GM18519 (cell line): Measurements from ENCODE around the gene CTU1.

Experiments
- ATAC-seq: cut with Tn5 transposase; IDR thresholded peaks from one replicate; pipeline ENCODE4 v1.9.1; 2021; ENCODE audit warnings: mild to moderate bottlenecking, moderate library complexity; ENCODE audit not compliant: unreplicated experiment, low FRiP score

CTU1 gene

DNA sequence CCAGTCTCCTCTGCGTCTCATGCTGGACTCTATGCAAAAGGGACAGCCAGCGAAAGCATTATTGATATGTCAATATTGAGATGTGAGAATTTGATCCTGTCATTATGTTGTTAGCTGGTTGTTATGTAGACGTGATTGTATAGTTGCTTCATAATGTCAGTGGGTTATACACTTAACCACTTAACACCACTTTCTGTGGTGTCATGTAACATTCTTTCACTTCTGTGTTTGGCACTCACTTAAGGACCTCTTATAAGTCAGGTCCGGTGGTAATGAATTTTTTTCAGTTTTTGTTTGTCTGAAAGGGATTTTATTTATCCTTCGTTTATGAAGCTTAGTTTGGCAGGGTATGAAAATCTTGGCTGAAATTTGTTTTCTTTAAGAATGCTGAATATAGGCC lies 26.8 kb upstream of the CTU1 start:
- ATAC-seq = no peak

DNA sequence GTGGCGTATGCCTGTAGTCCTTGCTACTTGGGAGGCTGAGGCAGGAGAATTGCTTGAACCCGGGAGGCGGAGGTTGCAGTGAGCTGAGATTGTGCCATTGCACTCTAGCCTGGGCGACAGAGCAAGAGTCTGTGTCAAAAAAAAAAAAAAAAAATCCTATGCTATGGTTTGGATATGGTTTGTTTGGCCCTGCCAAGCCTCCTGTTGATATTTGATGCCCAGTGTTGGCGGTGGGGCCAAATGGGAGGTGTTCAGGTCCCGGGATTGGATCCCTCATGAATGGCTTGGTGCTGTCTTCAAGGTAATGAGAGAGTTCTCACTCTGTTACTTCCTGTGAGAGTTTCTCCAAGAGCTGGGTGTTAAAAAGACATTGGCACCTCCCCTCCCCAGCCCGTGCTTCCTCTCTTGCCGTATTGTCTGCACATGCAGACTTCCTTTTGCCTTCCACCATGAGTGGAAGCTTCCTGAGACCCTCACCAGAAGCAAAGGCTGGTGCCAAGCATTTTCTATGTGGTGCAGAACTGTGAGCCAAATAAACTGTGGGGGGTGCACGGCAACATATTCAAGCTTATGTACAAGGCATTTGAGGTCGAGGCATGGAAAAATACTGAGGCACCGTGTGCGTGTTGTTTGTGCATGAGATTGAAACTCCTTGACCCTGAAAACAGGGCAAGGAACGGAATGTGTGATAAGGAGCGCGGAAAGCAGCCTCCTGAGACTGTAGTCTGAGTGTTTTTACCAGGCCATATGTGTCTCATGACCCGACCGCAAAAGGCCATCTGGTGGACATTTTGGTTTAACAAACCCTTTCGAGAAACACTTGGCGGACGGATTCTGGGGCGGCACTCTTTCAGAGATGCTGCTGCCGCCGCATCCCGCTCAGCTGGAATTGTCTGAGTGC lies 23.8 kb upstream of the CTU1 start:
- ATAC-seq = no peak

- no peak for ATAC-seq
These were observed 21.5 kb upstream of the CTU1 start for GRCh38 chr19:51129716-51130115.

- ATAC-seq = no peak
These were observed 20.0 kb upstream of the CTU1 start for GRCh38 chr19:51128227-51128626.

DNA sequence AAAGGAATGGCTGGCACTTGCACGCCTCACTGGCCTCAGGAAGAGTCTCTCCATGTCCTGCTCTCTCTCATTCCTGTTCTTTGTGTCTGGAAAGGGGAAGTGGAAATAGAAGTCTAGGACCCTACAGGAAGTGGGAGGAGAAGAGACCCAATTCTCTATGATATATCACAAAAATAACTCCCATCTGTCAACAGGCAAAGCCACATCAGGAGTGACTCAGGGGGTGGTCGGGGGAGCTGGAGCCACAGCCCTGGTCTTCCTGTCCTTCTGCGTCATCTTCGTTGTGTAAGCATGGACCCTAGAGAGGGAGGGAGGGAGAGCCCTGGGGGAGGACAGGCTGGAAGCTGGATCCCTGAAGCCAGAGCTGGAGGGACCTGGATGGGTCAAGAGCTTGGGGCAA lies 19.5 kb upstream of the CTU1 start:
- no peak for ATAC-seq

DNA sequence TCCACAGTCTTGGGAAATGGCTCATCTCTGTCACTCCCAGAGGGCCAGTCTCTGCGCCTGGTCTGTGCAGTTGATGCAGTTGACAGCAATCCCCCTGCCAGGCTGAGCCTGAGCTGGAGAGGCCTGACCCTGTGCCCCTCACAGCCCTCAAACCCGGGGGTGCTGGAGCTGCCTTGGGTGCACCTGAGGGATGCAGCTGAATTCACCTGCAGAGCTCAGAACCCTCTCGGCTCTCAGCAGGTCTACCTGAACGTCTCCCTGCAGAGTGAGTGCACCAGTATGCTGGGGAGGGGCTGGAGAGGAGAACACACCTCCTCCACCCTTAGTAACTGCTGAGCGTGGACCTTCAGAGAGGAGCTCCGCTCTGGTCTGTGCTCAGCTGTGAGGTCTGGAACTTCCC lies 18.8 kb upstream of the CTU1 start:
- no peak for ATAC-seq

GRCh38 chr19:51125421-51126075 lies 17.3 kb upstream of the CTU1 start:
- no peak for ATAC-seq

DNA sequence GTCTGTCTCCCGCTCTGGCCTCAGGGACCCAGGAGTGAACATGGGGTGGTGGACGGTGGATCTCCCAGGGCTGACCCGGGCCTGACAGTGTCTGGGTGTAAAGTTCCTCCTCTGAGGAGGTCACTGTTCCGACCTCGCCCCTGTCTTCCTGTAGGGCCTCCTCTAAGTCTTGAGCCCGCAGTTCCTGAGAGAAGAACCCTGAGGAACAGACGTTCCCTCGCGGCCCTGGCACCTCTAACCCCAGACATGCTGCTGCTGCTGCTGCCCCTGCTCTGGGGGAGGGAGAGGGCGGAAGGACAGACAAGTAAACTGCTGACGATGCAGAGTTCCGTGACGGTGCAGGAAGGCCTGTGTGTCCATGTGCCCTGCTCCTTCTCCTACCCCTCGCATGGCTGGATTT lies 16.5 kb upstream of the CTU1 start, which contains the start of gene SIGLEC9:
TSS of gene SIGLEC9 (plus strand) at position 178 of the 400 bp plus-strand sequence. CDS start at position 247, 69 bp downstream.
- ATAC-seq = no peak

DNA sequence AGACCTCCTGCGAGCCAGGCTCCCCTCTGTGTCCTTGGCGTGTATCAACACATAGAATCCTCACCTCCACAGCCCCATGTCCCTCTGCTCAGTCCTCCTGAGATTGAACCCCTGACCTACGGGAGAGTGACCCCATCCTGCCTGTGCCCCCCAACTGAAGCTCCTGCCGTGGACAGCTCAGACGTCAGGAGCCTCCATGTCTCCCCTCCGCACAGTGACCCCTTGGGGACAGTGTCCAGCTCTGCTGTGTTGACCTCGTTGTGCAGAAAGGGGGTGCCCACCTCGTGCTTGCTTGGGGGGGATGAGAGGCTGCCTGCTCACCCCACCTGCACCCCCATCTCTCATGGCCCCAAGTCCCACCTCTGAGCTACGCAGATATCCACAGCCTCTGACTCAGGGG lies 16.0 kb upstream of the CTU1 start:
- no peak for ATAC-seq

GRCh38 chr19:51123802-51124201 lies 15.6 kb upstream of the CTU1 start:
- ATAC-seq = no peak

- ATAC-seq = no peak
These were observed 15.2 kb upstream of the CTU1 start for GRCh38 chr19:51123381-51123800.

DNA sequence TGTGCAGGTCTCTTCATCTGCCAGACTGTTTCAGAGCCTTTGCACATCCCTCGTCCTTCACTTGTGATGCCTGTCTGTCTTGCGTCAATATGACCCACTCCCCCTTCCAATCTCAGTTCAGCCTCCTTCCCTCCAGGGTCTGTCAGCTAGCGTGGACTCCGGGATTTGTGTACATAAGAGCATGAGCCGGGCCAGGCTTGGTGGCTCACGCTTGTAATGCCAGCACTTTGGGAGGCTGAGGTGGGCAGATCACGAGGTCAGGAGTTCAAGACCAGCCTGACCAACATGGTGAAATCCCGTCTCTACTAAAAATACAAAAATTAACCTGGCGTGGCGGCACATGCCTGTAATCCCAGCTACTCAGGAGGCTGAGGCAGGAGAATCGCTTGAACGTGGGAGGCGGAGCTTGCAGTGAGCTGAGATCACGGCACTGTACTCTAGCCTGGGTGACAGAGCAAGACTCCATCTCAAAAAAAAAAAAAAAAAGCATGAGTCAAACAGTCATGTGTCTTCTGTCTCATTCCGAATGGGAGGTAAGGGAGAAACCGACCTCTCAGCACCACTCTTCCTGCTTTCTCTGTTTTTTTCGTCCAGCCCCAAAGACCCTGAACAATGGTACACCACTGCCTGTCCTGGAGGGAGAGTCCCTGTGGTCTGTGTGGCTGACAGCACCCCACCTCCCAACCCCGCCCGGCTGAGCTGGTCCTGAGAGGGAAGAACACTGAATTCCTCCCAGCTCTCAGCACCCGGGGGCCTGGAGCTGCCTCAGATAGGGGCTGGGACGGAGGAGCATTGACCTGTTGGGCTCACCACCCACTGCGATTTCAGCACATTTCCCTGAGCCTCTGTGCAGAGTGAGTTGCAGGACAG lies 14.1 kb upstream of the CTU1 start:
- no peak for ATAC-seq

DNA sequence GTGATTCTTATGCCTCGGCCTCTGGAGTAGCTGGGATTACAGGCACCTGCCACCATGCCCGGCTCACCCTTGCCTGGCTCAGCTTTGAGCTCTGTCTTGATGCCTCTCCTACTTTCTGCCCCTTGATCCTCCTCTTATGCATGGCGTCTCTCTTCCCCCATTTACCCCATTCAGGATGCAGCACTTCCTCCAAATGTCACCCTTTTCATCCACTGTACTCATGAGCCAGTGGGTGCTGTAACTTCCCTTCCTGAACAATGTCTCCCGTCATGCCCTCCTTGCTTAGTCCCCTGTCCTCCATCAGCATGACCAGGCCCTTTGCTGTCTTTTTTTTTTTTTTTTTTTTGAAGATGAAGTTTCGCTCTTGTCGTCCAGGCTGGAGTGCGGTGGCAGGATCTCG lies 13.0 kb upstream of the CTU1 start:
- ATAC-seq = no peak

- ATAC-seq = no peak
These were observed 12.0 kb upstream of the CTU1 start for GRCh38 chr19:51120160-51120559.

GRCh38 chr19:51119611-51120010 lies 11.4 kb upstream of the CTU1 start:
- ATAC-seq = no peak

DNA sequence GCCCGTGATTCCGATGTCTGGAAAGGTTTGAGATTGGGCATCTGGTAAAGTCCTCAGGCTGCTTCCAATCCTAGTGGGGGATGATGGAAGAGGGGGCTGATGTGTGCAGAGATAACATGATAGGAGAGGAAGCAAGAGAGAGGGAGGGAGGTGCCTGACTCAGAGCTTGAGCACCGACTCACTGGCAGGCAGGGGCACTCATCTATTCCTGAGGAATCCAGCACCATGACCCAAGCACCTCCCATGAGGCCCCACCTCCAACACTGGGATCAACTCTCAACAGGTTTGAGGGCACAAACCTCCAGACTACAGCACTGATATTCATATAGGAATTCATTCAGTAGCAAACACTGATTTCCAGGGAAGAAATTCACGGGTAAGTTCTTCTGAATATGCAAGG lies 10.9 kb upstream of the CTU1 start:
- ATAC-seq = no peak

GRCh38 chr19:51116736-51117286 lies 8.6 kb upstream of the CTU1 start:
- no peak for ATAC-seq

- ATAC-seq = no peak
These were observed 6.0 kb upstream of the CTU1 start for GRCh38 chr19:51114087-51114729.

DNA sequence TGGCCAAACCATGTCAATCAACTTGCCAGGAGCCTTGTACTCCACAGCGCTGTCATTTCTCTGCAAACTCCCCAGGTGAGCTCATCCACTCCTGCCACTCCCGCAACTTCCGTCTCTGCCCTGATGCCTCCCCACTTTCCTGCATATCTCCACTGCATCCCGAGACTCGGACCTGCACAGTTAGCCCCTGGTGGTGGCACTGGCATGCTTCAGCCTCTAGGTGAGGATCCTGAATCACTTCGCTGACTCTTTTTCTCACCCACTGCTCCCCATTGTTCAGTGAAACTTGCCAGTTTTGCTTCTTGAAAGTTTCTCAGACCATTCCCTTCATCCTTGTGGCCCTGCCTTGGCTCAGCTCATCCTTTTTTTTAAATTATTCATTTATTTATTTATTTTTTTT lies 3.4 kb upstream of the CTU1 start:
- no peak for ATAC-seq

DNA sequence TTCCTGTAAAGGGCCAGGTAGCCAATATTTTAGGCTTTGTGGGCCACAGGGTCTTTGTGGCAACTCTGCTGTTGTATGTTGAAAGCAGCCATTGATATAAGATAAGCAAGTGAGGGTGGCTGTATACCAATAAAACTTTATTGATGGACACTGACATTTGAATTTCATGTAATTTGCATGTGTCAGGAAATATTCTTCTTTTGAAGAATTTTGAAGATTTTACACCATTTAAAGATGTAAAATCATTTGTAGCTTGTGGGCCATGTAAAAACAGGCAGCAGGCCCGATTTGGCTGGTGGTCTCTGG lies 2.4 kb upstream of the CTU1 start:
- no peak for ATAC-seq
